Measurements from ENCODE around the gene MYBL2.

MYBL2 gene

GRCh38 chr20:43682446-43682845, 15.5 kb downstream of the MYBL2 start:
- no peak for DNase-seq

DNA sequence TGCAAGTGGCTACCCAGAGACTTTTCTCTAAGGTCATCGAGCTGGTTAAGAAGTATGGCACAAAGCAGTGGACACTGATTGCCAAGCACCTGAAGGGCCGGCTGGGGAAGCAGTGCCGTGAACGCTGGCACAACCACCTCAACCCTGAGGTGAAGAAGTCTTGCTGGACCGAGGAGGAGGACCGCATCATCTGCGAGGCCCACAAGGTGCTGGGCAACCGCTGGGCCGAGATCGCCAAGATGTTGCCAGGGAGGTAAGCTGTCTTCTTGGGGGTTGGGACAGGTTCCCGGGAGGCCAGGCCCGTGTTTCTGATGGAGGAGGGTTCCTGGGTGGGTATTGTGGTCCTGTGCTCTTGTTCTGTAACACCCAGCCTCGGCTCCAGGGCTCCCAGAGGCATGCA, 19.9 kb downstream of the MYBL2 start:
- no peak for DNase-seq

DNA sequence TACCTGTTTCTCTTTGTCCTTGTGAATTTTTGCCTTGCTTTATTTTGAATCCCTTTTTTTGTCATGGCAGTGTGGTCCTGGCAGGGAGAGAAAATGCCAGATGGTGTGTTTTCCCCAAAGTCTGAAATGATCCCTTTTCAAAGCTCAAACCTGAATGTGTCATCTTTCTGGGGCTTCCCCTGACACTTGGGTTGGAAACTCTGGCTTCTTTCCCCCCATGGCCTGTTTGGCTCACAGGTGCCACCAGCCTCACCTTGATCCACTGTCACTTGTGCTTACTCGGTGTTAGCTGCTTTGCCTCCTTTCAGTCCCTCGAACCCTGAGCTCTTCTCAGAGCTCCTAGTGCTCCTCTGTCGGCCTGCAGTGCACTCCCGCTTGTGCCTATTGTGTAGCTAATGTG, 22.3 kb downstream of the MYBL2 start:
- no peak for DNase-seq

GRCh38 chr20:43690943-43691598, 24.2 kb downstream of the MYBL2 start:
- no peak for DNase-seq

- DNase-seq = peak; percentile 30
These were observed 25.1 kb downstream of the MYBL2 start for GRCh38 chr20:43691928-43692524.

GRCh38 chr20:43694763-43695162, 27.8 kb downstream of the MYBL2 start:
- DNase-seq = no peak

- no peak for DNase-seq
These were observed 28.7 kb downstream of the MYBL2 start for GRCh38 chr20:43695571-43695970.

GRCh38 chr20:43699941-43700565, 33.1 kb downstream of the MYBL2 start:
- no peak for DNase-seq

GRCh38 chr20:43700627-43701026, 33.7 kb downstream of the MYBL2 start:
- DNase-seq = no peak

GRCh38 chr20:43702502-43702901, 35.6 kb downstream of the MYBL2 start:
- DNase-seq = no peak

GRCh38 chr20:43710370-43711044, 43.6 kb downstream of the MYBL2 start:
- DNase-seq = no peak

- DNase-seq = no peak
These were observed 44.3 kb downstream of the MYBL2 start for GRCh38 chr20:43711098-43711654.

GRCh38 chr20:43715044-43715443, 48.1 kb downstream of the MYBL2 start:
- DNase-seq = no peak

GRCh38 chr20:43715511-43715910, 48.6 kb downstream of the MYBL2 start:
- DNase-seq = no peak

DNA sequence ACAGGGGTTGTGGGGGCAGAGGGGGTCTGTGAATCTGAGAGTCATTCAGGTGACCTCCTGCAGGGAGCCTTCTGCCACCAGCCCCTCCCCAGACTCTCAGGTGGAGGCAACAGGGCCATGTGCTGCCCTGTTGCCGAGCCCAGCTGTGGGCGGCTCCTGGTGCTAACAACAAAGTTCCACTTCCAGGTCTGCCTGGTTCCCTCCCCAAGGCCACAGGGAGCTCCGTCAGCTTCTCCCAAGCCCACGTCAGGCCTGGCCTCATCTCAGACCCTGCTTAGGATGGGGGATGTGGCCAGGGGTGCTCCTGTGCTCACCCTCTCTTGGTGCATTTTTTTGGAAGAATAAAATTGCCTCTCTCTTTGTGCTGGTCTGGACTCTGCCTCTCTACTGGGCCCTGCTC, 49.2 kb downstream of the MYBL2 start:
- no peak for DNase-seq

DNA sequence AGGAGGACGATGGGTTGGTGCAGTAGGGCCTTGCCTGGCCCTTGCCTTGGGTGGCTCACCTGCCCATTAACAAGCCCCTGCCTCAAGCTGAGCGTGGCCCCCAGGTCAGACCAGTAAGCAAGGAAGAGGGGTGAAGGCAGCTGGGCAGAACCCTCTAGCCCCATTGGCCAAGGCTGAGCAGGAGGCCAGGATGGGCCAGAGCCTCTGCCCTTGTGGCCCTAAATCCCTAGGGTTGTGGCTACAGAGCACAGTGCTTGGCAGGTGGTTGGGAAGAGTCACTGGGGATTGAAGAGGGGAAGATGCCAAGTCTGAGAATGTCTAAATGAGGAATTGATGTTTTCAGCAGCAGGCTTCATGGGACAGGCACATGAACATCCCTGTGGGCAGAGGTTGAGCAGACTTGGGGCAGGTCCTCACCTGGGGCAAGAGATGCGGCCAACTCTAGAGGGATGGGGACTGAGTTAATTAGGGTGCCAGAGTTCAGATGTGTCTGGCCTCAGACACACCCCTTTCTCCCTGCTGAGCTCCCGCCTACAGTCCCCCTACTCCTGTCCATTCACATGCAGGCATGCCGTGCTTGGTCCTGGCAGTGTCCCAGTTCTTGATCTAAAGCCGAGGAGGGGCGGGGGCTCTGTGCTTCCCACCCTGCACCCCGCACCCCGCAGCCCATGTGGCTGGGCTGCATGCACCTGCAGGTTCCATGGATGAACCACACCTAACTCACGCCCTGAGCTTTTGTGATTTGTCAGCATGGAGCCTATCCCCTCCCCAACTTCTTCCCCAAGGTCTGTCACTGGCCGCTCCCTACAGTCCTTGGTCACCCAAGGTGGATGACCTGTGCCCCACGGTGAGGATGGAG, 50.1 kb downstream of the MYBL2 start:
- no peak for DNase-seq

GRCh38 chr20:43717616-43717995, 50.7 kb downstream of the MYBL2 start:
- DNase-seq = no peak

DNA sequence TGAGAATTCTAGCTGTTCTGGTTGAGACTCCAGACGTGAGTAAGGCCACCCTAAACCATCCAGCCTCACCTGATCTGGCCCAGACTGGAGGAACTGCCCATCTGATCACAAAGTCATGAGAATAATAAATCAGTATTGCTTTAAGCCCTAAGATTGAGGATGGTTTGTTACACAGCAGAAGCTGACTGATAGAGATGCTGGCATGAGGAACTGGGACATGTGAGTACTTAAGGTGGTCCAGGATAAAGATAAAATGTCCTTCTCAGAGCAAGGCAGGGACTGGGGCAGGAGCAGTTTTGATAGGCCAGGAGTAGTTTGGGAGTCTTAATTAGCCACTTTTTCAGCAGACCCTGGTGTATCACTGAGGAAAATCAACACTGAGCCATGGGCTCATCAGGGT, 53.1 kb downstream of the MYBL2 start:
- DNase-seq = no peak

- no peak for DNase-seq
These were observed 54.1 kb downstream of the MYBL2 start for GRCh38 chr20:43721097-43721428.

- no peak for DNase-seq
These were observed 54.7 kb downstream of the MYBL2 start for GRCh38 chr20:43721429-43722152.

DNA sequence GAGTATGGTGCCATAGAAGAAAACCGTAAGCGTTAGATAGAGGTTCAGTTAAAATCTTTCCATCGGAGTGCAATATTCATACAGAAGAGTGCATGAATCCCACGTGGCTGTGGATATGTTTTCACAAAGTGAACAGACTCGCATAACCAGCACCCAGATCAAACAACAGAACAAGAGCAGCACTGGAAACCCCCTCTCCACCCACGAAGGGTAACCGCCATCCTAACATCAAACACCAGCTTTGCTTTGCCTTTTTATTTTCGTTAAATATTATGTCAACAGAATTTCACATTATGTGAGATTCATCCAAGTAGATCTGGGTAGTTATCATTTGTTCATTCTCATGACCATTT, 55.2 kb downstream of the MYBL2 start:
- peak; percentile 51 for DNase-seq

- no peak for DNase-seq
These were observed 56.3 kb downstream of the MYBL2 start for GRCh38 chr20:43723186-43723585.

Data from activated T-cell treated with anti-CD3 and anti-CD28 coated beads for 4 hours (primary cell).